Adrenal gland (tissue), 12 donors: ENCODE data around the gene PCDHGA8. TPM values are rescaled to one million over a fixed set of nuclear protein-coding genes. Genes with fewer than 3 reads are reported as not detected.
"Not testable (repeated sequence)": the region's sequence is repeated elsewhere in the genome, so short reads cannot be mapped to it uniquely, and the experiment has no call there.

Experiments used
- DNase-seq, 7 donors: peaks; one replicate each; pipeline ENCODE4 v3.0.0-alpha.2; 2019 to 2020
- H3K27ac ChIP-seq, 5 donors: fragments of 200-600 bp; sonication (generic) in 4 of 5; 1 replicate in 3 of 5; 2 replicates in 2 of 5; pipeline versions ENCODE4 v1.5.1 to v1.8.0; 2016 to 2020; ENCODE audit warnings: mild to moderate bottlenecking in 1 of 5
- H3K27me3 ChIP-seq: fragments of 200-600 bp; 2 replicates; pipeline ENCODE4 v1.8.0; 2021
- H3K36me3 ChIP-seq, 2 donors: fragments of 200-600 bp; replicated peaks in 1 of 2; 1 replicate in 1 of 2; 2 replicates in 1 of 2; pipeline versions ENCODE4 v1.5.1 to v1.8.0; 2018 to 2022
- H3K4me1 ChIP-seq, 2 donors: fragments of 200-600 bp; replicated peaks in 1 of 2; 1 replicate in 1 of 2; 2 replicates in 1 of 2; pipeline versions ENCODE4 v1.5.1 to v1.8.0; 2018 to 2021
- H3K4me3 ChIP-seq, 4 donors: fragments of 200-600 bp; sonication (generic) in 3 of 4; one replicate each; pipeline ENCODE4 v1.5.1; 2016 to 2018
- H3K9me3 ChIP-seq, 3 donors: fragments of 200-600 bp; sonication (generic) in 1 of 3; replicated peaks in 1 of 3; 1 replicate in 2 of 3; 2 replicates in 1 of 3; pipeline versions ENCODE4 v1.5.1 to v1.8.0; 2016 to 2021
- CTCF ChIP-seq, 6 experiments: fragments of 450-650 bp in 4 of 6; fragments of 200-600 bp in 2 of 6; sonication (generic) in 1 of 6; IDR thresholded peaks; 1 replicate in 5 of 6; 2 replicates in 1 of 6; pipeline versions ENCODE4 v1.5.1 to v1.8.0; 2016 to 2021; ENCODE audit warnings: antibody characterized with exemption in 6 of 6, mild to moderate bottlenecking in 2 of 6, moderate library complexity in 1 of 6
- POLR2A ChIP-seq, 2 donors: fragments of 450-650 bp; IDR thresholded peaks; one replicate each; pipeline ENCODE4 v1.6.1; 2017; ENCODE audit warnings: antibody characterized with exemption in 2 of 2, mild to moderate bottlenecking in 2 of 2, moderate library complexity in 1 of 2
- WGBS, 4 donors: extraction: QIAGEN DNeasy Blood & Tissue Kit in 2 of 4; methylation state at CpG; one replicate each; pipeline versions ENCODE4 v1.1.5 to v1.1.7; 2013 to 2017; 5-methylcytosine and 5-hydroxymethylcytosine counted together
- intact Hi-C, 2 donors: fragments of 100-400 bp; cut with DNase I; formaldehyde crosslinking; loops; one replicate each; pipeline versions ENCODE4 v1.14.1 to v1.15.0; 2022 to 2023
- polyA plus RNA-seq, 3 donors: library from polyadenylated mRNA; stranded (reverse); fragments of 200-250 nt in 2 of 3; fragments of 350-450 nt in 1 of 3; fragmentation: Illumina TruSeq in 1 of 3; extraction: RNeasy Lipid Tissue Mini Kit (QIAGEN cat#74804) in 1 of 3; gene quantifications; one replicate each; pipeline ENCODE4 v1.2.3, GENCODE V29; 2013 to 2014
- total RNA-seq, 9 donors: library from RNA; depleted of rRNA in 4 of 9; stranded (reverse); fragments of >200 nt in 4 of 9; fragments of 120-200 nt in 1 of 9; fragmentation: NEBNext Ultra II Directional in 1 of 9; extraction: Animal tissue kit (Norgen Biotek cat#: 25700) in 1 of 9; gene quantifications; one replicate each; pipeline versions ENCODE4 v1.1.0 to v1.2.4, GENCODE V29; 2013 to 2023
- donor health status: healthy with polysubstance abuse.
- donor health status: Bipolar disorder and iron deficiency.
- donor health status: DM: yes; HTN: yes; CAD: no.
- donor health status: DM: no; HTN: no; CAD: no.
- donor health status: DM: no; HTN: no; CAD: no.
- donor health status: DM: yes; HTN: yes; CAD: no.

Gene PCDHGA8
- total and polyA plus RNA-seq, 12 donors = 0.06 to 4.0 (median 0.82) TPM

- no peak overlapping the region for H3K27ac ChIP-seq
- no peaks in the 10 kb centered on the region for H3K27me3 ChIP-seq
- peaks cover 2 to 37% (median 4%) of the 10 kb centered on the region in 3 donors for H3K9me3 ChIP-seq
- no peaks in the 10 kb centered on the region for H3K36me3 ChIP-seq
- no peak for DNase-seq
- no peak for TF ChIP-seq CTCF (IDR thresholded peaks at IDR 0.05)
- no peak for TF ChIP-seq POLR2A (IDR thresholded peaks at IDR 0.05)
- intact Hi-C loops = no loop called here
- H3K4me3 ChIP-seq = no peak overlapping the region
- no peaks in the 10 kb centered on the region for H3K4me1 ChIP-seq
- WGBS, 4 donors = 26 to 32% (median 27%) methylated on average over 8 to 69 of the region's 69 CpGs
Observed at GRCh38 chr5:141371572-141372475, 20.6 kb upstream of the PCDHGA8 start.

DNA sequence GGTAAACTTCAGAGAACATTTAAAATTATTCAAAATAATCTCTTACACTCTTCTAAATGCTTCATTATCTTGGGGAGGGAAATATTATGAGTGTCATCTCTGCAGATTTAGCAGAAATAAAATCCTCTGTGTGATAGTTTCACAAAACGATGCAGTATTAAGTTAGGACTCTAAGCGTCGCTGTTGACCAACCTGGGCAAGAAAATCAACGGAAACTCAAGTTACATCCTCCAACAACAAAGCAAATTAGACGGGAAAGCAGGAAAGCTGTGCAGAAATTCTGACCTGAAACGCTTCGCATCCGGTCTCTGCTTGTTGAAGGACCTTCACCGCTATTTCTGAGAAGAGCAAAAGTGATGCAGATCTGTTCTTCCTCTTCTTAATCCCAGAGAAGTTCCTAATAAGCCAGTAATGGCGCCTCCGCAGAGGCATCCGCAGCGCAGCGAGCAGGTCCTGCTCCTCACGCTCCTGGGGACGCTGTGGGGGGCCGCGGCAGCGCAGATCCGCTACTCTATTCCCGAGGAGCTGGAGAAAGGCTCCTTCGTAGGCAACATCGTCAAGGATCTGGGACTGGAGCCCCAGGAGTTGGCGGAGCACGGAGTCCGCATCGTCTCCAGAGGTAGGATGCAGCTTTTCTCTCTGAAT lies 18.6 kb upstream of the PCDHGA8 start, which contains the start of gene PCDHGA6:
Gene PCDHGA6, plus strand, starts transcription at position 219 of the 645 bp plus-strand sequence. Its CDS starts 193 bp downstream, at position 412.
- H3K4me3 ChIP-seq = peak within 1 kb of the TSS in 1 of 4 donors; percentile 20
- TF ChIP-seq POLR2A (IDR thresholded peaks at IDR 0.05) (no peak), CTCF (IDR thresholded peaks at IDR 0.05) (peak in 4 of 6 experiments; percentile 11 to 30 (median 24))
- no peak within 1 kb of the TSS for H3K27ac ChIP-seq
- no peaks in the 10 kb centered on the region for H3K27me3 ChIP-seq
- no peaks in the 10 kb centered on the region for H3K4me1 ChIP-seq
- DNase-seq = no peak
- H3K36me3 ChIP-seq = no peaks in the 10 kb centered on the region
- H3K9me3 ChIP-seq = peaks cover 3 to 41% (median 8%) of the 10 kb centered on the region in 3 donors
- WGBS, 4 donors = 10 to 18% (median 15%) methylated on average over 23 to 27 of the region's 27 CpGs
- intact Hi-C loops = no loop called here

- peak overlapping the region in 1 of 4 donors; percentile 7 for H3K4me3 ChIP-seq
Observed at GRCh38 chr5:141374627-141375026, 17.8 kb upstream of the PCDHGA8 start.

GRCh38 chr5:141375444-141376155 lies 16.8 kb upstream of the PCDHGA8 start:
- DNase-seq, H3K27me3 ChIP-seq, H3K4me3 ChIP-seq, H3K36me3 ChIP-seq, H3K4me1 ChIP-seq, intact Hi-C loops, H3K27ac ChIP-seq: not testable (repeated sequence)
- peaks cover 4 to 41% (median 8%) of the 10 kb centered on the region in 3 donors for H3K9me3 ChIP-seq
- WGBS, 4 donors = 42 to 50% (median 47%) methylated on average over 2 to 39 of the region's 48 CpGs

More at GRCh38 chr5:141374627-141375026, 17.8 kb upstream of the PCDHGA8 start:
- Histone ChIP-seq H3K27me3 (no peaks in the 10 kb centered on the region), H3K27ac (no peak overlapping the region), H3K4me1 (no peaks in the 10 kb centered on the region), H3K9me3 (peaks cover 4 to 41% (median 8%) of the 10 kb centered on the region in 3 donors), H3K36me3 (no peaks in the 10 kb centered on the region)
- TF ChIP-seq POLR2A (IDR thresholded peaks at IDR 0.05) (no peak), CTCF (IDR thresholded peaks at IDR 0.05) (no peak)
- DNase-seq = no peak
- intact Hi-C loops = no loop called here
- 50 to 67% (median 59%) methylated on average over 14 of the region's 14 CpGs for WGBS, 4 donors
